Activated CD4-positive, alpha-beta T cell treated with anti-CD3 and anti-CD28 coated beads for 1 hour (primary cell): ENCODE measurements around the gene ZNF76.

Experiments
- DNase-seq: peaks from one replicate; pipeline ENCODE4 v3.0.0-alpha.2; 2020

The ZNF76 gene

GRCh38 chr6:35341557-35341956 is 82.0 kb downstream of the ZNF76 start:
- no peak for DNase-seq

GRCh38 chr6:35342258-35343091 is 82.9 kb downstream of the ZNF76 start, which contains the start of gene PPARD:
Gene PPARD, plus strand, starts transcription at chr6:35342558. Its CDS starts 68,530 bp downstream, at chr6:35411088.
- DNase-seq = peak; percentile 94

GRCh38 chr6:35343092-35343834 is 83.7 kb downstream of the ZNF76 start:
- no peak for DNase-seq

- no peak for DNase-seq
These were observed 84.5 kb downstream of the ZNF76 start for GRCh38 chr6:35343835-35344550.
